ENCODE data around the gene USP2.

USP2 gene

DNA sequence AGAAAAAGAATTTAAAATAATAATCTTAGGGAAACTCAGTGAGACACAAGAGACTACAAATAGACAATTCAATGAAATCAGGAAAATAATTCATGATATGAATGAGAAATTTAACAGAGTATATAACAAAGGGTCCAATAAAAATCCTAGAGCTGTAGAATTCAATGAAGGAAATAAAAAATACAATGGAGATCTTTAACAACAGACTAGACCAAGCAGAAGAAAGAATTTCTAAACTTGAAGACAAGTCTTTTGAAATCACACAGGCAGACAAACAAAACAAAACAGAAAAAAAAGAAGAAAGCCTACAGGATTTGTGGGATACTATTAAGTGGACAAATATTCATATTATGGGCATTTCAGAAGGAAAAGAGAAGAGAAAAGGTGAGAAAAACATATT, 16.2 kb upstream of the USP2 start:
- no peaks in the 10 kb centered on the region for H3K27me3 ChIP-seq (ENCODE audit: insufficient read depth, poor library complexity, severe bottlenecking)
- DNase-seq (ENCODE audit: low read depth in 1 of 2, low spot score in 1 of 2) = no peak

GRCh38 chr11:119396835-119397234, 15.3 kb upstream of the USP2 start:
- TF ChIP-seq GABPA (IDR thresholded peaks at IDR 0.05; ENCODE audit: low read depth) (no peak), POLR2AphosphoS5 (IDR thresholded peaks at IDR 0.05; ENCODE audit: low read depth) (no peak), SPI1 (IDR thresholded peaks at IDR 0.05; ENCODE audit: borderline replicate concordance, low read depth) (no peak), REST (IDR thresholded peaks at IDR 0.05; ENCODE audit: insufficient replicate concordance, low read depth) (no peak), CTCF (IDR thresholded peaks at IDR 0.05; ENCODE audit: insufficient read depth, low read length) (no peak)
- no peaks in the 10 kb centered on the region for H3K27me3 ChIP-seq (ENCODE audit: insufficient read depth, poor library complexity, severe bottlenecking)
- no peak overlapping the region for H3K4me3 ChIP-seq (replicated peaks; ENCODE audit: insufficient read depth, low read length)
- H3K27ac ChIP-seq (replicated peaks) = no peak overlapping the region
- DNase-seq (ENCODE audit: low read depth in 1 of 2, low spot score in 1 of 2) = no peak

More for the DNA sequence above, 16.2 kb upstream of the USP2 start:
- H3K27ac ChIP-seq (replicated peaks) = no peak overlapping the region
- TF ChIP-seq CTCF (IDR thresholded peaks at IDR 0.05; ENCODE audit: insufficient read depth, low read length) (no peak), REST (IDR thresholded peaks at IDR 0.05; ENCODE audit: insufficient replicate concordance, low read depth) (no peak), SPI1 (IDR thresholded peaks at IDR 0.05; ENCODE audit: borderline replicate concordance, low read depth) (no peak), GABPA (IDR thresholded peaks at IDR 0.05; ENCODE audit: low read depth) (no peak), POLR2AphosphoS5 (IDR thresholded peaks at IDR 0.05; ENCODE audit: low read depth) (no peak)
- H3K4me3 ChIP-seq (replicated peaks; ENCODE audit: insufficient read depth, low read length) = no peak overlapping the region

DNA sequence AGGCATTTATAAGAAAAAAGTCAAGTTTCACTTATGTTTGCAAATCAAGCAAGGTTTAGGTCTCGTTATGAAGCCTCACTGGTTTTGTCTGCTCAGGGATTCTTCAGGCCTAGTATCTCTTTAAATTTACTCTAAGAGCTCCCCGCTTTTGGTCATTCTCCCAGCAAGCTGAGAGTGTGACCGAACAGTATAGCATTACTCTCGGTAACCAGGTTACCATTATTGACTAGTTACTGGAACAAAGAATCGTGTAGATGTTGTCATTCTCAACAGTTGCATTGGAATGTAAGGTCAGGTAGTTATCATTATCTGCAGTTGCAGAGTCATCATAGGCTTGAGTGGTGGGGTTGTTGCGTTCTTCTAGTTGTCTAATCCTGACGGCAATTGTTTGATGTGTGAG, 9.8 kb upstream of the USP2 start:
- Histone ChIP-seq H3K27ac (replicated peaks) (no peak overlapping the region), H3K4me3 (replicated peaks; ENCODE audit: insufficient read depth, low read length) (no peak overlapping the region), H3K27me3 (ENCODE audit: insufficient read depth, poor library complexity, severe bottlenecking) (no peaks in the 10 kb centered on the region)
- TF ChIP-seq POLR2AphosphoS5 (IDR thresholded peaks at IDR 0.05; ENCODE audit: low read depth) (no peak), CTCF (IDR thresholded peaks at IDR 0.05; ENCODE audit: insufficient read depth, low read length) (no peak), REST (IDR thresholded peaks at IDR 0.05; ENCODE audit: insufficient replicate concordance, low read depth) (no peak), SPI1 (IDR thresholded peaks at IDR 0.05; ENCODE audit: borderline replicate concordance, low read depth) (no peak), GABPA (IDR thresholded peaks at IDR 0.05; ENCODE audit: low read depth) (no peak)
- DNase-seq (ENCODE audit: low read depth in 1 of 2, low spot score in 1 of 2) = no peak

Data from HL-60 (cell line).